ENCODE data around the gene SMAP1. TPM values are rescaled to one million over a fixed set of nuclear protein-coding genes. Genes with fewer than 3 reads are reported as not detected.
"Not testable (repeated sequence)": the region's sequence is repeated elsewhere in the genome, so short reads cannot be mapped to it uniquely, and the experiment has no call there.

The SMAP1 gene
- total RNA-seq, 2 donors from 2014 or later, result 35.7 to 38.7 TPM

DNA sequence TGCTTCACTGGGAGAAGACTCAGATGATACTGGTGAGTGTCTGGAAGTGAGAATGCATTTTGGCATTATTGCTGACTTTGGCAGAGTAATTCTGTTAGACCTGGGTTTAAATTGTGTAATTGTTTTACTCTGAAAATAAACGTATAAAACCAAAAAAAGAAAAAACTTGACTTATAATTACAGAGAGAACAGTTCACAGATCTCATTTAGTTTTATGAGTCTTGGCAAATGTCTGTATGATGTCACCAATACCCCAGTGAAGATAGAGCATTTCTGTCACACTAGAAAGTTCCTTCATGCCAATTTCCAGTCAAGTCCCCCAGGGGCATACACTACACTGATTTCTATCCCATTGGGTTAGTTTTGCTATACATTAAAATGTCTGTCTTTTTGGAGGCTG, 67.3 kb downstream of the SMAP1 start:
- Mint-ChIP-seq H3K4me1 (peaks cover 10% of the 10 kb centered on the region), H3K36me3 (ENCODE audit: low read depth) (peaks cover 2% of the 10 kb centered on the region), H3K27ac (no peak overlapping the region), H3K4me3 (no peak overlapping the region), H3K27me3 (no peaks in the 10 kb centered on the region)
- DNase-seq (no peak), ATAC-seq (no peak)
- H3K9me3 ChIP-seq (ENCODE audit: control insufficient read depth, low read length, poor library complexity, severe bottlenecking), result no peaks in the 10 kb centered on the region

DNA sequence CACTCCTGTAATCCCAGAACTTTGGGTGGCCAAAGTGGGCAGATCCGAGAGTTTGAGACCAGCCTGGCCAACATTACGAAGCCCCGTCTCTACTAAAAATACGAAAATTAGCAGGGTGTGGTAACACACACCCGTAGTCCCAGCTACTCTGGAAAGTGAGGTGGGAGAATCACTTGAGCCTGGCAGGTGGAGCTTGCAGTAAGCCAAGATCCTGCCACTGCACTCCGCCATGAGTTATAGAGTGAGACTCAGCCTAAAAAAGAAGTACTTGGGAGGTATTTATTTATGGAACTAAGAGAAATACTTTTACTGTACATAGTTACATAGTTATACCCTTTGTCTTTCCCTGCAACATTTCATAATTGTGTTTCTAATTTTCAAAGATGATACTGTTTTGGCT, 67.8 kb downstream of the SMAP1 start:
- Mint-ChIP-seq H3K27me3 (no peaks in the 10 kb centered on the region), H3K4me3 (no peak overlapping the region), H3K27ac (no peak overlapping the region), H3K36me3 (ENCODE audit: low read depth) (peaks cover 2% of the 10 kb centered on the region), H3K4me1 (peaks cover 7% of the 10 kb centered on the region)
- no peak for ATAC-seq
- no peak for DNase-seq
- no peaks in the 10 kb centered on the region for H3K9me3 ChIP-seq (ENCODE audit: control insufficient read depth, low read length, poor library complexity, severe bottlenecking)

DNA sequence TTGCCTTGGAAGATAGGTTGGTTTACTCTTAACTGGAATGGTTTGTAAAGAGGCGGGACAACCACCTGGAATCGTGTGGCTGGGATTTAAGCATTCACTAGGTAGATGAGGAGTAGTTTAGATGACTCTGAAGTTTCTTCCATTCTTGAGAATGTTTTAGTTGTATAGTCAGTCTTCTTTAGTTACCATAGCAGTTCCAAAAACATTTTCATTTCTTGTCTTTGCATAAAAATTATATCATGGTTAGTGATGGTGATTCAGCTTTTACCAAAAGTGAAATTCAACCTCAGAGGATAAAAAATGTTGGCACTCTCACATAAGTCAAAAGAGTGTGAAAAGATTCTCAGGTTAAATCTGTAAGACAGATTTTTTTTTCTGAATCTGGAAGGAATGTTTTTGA, 70.3 kb downstream of the SMAP1 start:
- no peaks in the 10 kb centered on the region for H3K27me3 Mint-ChIP-seq
- H3K4me3 Mint-ChIP-seq, result no peak overlapping the region
- H3K4me1 Mint-ChIP-seq, result peaks cover 6% of the 10 kb centered on the region
- no peak for DNase-seq
- H3K9me3 ChIP-seq (ENCODE audit: control insufficient read depth, low read length, poor library complexity, severe bottlenecking), result no peaks in the 10 kb centered on the region
- H3K27ac Mint-ChIP-seq, result no peak overlapping the region
- H3K36me3 Mint-ChIP-seq (ENCODE audit: low read depth), result peaks cover 6% of the 10 kb centered on the region
- ATAC-seq, result no peak

DNA sequence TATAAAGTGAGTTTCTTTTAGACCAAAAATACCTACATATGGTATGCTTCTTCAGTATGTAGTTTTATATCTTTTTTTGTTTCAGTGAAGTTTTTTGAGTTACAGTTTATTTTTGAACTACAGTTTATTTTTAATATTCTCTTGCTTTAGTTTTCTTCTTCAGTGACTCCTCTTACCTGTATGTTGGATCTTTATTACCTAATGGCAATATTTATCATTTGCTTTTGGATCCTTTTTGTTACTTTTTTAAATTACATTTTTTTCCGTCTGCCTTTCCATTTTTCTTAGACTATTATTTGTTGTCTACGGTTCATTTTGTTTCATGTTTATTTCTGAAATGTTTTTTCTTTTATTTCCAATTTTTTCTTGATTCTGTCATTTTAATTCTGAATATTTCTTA, 71.9 kb downstream of the SMAP1 start:
- H3K36me3 Mint-ChIP-seq (ENCODE audit: low read depth), result peaks cover 8% of the 10 kb centered on the region
- no peaks in the 10 kb centered on the region for H3K9me3 ChIP-seq (ENCODE audit: control insufficient read depth, low read length, poor library complexity, severe bottlenecking)
- no peaks in the 10 kb centered on the region for H3K27me3 Mint-ChIP-seq
- no peak overlapping the region for H3K4me3 Mint-ChIP-seq
- DNase-seq (no peak), ATAC-seq (no peak)
- peaks cover 3% of the 10 kb centered on the region for H3K4me1 Mint-ChIP-seq
- H3K27ac Mint-ChIP-seq, result no peak overlapping the region

DNA sequence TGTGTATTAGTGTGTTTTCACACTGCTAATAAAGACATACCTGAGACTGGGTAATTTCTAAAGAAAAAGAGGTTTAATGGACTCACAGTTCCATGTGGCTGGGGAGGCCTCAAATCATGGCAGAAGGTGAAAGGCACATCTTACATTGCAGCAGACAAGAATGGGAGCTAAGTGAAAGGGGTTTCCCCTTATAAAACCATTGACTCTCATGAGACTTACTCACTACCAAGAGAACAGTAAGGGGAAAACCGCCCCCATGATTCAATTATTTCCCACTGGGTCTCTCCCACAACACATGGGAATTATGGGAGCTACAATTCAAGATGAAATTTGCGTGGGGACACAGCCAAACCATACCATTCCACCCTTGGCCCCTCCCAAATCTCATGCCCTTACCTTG, 73.1 kb downstream of the SMAP1 start:
- H3K27me3 Mint-ChIP-seq; H3K27ac Mint-ChIP-seq; H3K36me3 Mint-ChIP-seq (ENCODE audit: low read depth); H3K4me3 Mint-ChIP-seq; H3K4me1 Mint-ChIP-seq; H3K9me3 ChIP-seq (ENCODE audit: control insufficient read depth, low read length, poor library complexity, severe bottlenecking); ATAC-seq; DNase-seq: not testable (repeated sequence)

DNA sequence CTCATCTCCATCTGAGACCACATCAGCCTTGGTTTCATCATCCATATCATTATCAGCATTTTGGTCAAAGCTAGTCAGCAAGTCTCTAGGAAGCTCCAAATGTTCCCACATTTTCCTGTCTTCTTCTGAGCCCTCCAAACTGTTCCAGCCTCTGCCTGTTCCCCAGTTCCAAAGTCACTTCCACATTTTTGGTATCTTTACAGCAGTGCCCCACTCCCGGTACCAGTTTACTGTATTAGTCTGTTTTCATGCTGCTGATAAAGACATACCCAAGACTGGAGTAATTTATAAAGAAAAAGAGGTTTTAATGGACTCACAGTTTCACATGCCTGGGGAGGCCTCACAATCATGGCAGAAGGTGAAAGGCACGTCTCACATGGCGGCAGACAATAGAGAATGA, 74.8 kb downstream of the SMAP1 start:
- H3K4me1 Mint-ChIP-seq; H3K27ac Mint-ChIP-seq; H3K4me3 Mint-ChIP-seq; H3K27me3 Mint-ChIP-seq; DNase-seq; H3K9me3 ChIP-seq (ENCODE audit: control insufficient read depth, low read length, poor library complexity, severe bottlenecking); ATAC-seq: not testable (repeated sequence)
- peaks cover 10% of the 10 kb centered on the region for H3K36me3 Mint-ChIP-seq (ENCODE audit: low read depth)

DNA sequence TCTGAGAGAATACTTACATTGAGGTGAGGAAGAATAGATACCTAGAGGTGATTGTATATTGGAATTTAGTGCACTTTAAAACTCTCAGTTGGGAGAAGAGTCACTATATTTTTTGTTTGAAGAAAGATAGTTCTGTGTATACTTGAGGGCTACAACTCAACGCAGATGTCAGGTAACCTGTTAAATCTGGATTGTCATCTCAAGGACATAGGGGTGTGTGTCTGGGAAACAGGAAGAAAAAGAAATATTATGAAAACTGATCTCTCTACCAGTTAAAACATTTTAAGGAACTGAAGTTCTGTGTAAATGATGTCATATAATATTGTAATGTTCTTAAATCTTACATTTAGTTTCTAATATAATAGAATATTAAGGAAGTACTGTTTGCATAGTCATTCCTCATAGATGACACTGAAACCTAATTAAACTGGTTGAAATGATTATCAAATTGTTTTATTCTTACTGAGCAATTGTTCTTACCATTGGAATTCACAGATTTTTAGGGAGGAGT, 86.2 kb downstream of the SMAP1 start:
- ATAC-seq, result no peak

DNA sequence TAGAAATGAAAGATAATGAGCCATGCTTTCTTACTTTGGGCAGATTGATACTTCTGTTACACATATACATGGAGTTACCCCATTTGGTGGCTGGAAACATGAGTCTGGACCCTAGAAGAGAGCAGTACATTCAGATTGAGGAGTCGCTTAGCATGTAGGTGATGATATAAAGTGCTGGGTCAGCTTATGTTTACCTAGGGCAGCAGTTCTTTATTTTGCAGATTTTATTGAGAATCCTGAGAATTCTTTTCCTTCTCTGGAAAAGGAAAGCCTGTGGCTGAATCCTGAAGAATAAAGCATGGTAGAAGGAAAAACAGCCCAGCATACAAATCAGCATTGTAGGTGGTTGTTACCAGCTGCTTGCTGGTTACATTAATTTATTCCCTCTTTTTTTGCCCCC, 91.2 kb downstream of the SMAP1 start:
- ATAC-seq, result no peak
- H3K27me3 Mint-ChIP-seq, result no peaks in the 10 kb centered on the region
- no peaks in the 10 kb centered on the region for H3K9me3 ChIP-seq (ENCODE audit: control insufficient read depth, low read length, poor library complexity, severe bottlenecking)
- peaks cover 5% of the 10 kb centered on the region for H3K4me1 Mint-ChIP-seq
- no peak for DNase-seq
- H3K27ac Mint-ChIP-seq, result no peak overlapping the region
- peaks cover 8% of the 10 kb centered on the region for H3K36me3 Mint-ChIP-seq (ENCODE audit: low read depth)
- no peak overlapping the region for H3K4me3 Mint-ChIP-seq

More for the DNA sequence above, 86.2 kb downstream of the SMAP1 start:
- Mint-ChIP-seq H3K27me3 (no peaks in the 10 kb centered on the region), H3K4me1 (peaks cover 18% of the 10 kb centered on the region), H3K27ac (no peak overlapping the region), H3K36me3 (ENCODE audit: low read depth) (peaks cover 10% of the 10 kb centered on the region), H3K4me3 (no peak overlapping the region)
- no peak for DNase-seq
- no peaks in the 10 kb centered on the region for H3K9me3 ChIP-seq (ENCODE audit: control insufficient read depth, low read length, poor library complexity, severe bottlenecking)

DNA sequence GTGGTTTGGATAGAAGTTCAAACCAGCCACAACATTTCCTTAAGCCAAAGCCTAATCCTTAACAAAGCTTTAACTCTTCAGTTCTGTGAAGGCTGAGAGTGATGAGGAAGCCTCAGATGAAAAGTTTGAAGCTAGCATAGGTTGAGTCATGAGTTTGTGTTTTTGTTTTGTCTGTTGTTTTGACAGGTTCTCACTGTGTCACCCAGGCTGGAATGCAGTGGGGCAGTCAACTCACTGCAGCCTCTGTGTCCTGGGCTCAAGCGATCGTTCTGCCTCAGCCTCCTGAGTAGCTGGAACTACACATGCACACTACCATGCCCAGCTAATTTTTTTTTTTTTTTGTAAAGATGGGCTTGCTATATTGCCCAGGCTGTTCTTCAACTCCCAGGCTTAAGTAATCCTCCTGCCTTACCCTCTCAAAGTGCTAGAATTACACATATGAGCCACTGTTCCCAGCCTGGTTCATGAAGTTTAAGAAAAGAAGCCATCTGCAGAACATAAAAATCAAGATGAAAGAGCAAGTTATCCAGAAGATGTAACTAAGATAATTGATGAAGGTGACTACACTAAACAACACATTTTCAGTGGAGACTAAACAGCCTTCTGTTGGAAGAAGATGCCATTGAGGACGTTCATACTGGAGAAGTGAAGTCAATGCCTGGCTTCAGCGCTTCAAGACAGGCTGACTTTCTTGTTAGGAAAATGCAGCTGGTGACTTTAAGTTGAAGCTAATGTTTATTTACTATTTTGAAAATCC, 96.2 kb downstream of the SMAP1 start:
- no peak overlapping the region for H3K4me3 Mint-ChIP-seq
- H3K27ac Mint-ChIP-seq, result no peak overlapping the region
- H3K27me3 Mint-ChIP-seq, result no peaks in the 10 kb centered on the region
- peaks cover 7% of the 10 kb centered on the region for H3K36me3 Mint-ChIP-seq (ENCODE audit: low read depth)
- ATAC-seq, result no peak
- peaks cover 2% of the 10 kb centered on the region for H3K4me1 Mint-ChIP-seq
- DNase-seq, result no peak
- H3K9me3 ChIP-seq (ENCODE audit: control insufficient read depth, low read length, poor library complexity, severe bottlenecking), result no peaks in the 10 kb centered on the region

DNA sequence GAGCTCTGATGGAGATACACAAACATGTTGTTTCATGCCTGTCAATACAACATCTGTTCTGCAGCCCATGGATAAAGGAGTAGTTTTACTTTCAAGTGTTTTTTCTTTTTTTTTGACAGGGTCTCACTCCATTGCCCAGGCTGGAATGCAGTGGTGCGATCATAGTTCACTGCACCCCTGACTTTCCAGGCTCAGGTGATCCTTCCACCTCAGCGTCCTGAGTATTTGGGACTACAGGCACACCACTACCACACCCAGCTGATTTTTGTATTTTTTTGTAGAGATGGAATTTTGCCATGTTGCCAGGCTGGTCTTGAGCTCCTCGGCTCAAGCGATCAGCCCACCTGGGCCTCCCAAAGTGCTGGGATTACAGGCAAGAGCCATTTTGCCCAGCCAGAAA, 97.0 kb downstream of the SMAP1 start:
- Mint-ChIP-seq H3K36me3 (ENCODE audit: low read depth) (peaks cover 7% of the 10 kb centered on the region), H3K4me1 (peaks cover 2% of the 10 kb centered on the region)

DNA sequence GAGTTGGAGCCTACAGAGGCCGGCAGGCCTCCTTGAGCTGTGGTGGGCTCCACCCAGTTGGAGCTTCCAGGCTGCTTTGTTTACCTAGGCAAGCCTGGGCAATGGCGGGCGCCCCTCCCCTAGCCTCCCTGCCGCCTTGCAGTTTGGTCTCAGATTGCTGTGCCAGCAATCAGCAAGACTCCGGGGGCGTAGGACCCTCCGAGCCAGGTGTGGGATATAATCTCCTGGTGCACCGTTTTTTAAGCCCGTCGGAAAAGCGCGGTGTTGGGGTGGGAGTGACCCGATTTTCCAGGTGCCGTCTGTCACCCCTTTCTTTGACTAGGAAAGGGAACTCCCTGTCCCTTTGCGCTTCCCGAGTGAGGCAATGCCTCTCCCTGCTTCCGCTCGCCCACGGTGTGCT, 103.7 kb downstream of the SMAP1 start:
- not testable (repeated sequence) for H3K4me1 Mint-ChIP-seq; H3K4me3 Mint-ChIP-seq; DNase-seq; H3K9me3 ChIP-seq (ENCODE audit: control insufficient read depth, low read length, poor library complexity, severe bottlenecking); H3K27me3 Mint-ChIP-seq; H3K27ac Mint-ChIP-seq; ATAC-seq
- H3K36me3 Mint-ChIP-seq (ENCODE audit: low read depth), result peaks cover 11% of the 10 kb centered on the region

More for the DNA sequence above, 97.0 kb downstream of the SMAP1 start:
- ATAC-seq (no peak), DNase-seq (no peak)
- H3K4me3 Mint-ChIP-seq, result no peak overlapping the region
- no peak overlapping the region for H3K27ac Mint-ChIP-seq
- H3K27me3 Mint-ChIP-seq, result no peaks in the 10 kb centered on the region
- no peaks in the 10 kb centered on the region for H3K9me3 ChIP-seq (ENCODE audit: control insufficient read depth, low read length, poor library complexity, severe bottlenecking)

DNA sequence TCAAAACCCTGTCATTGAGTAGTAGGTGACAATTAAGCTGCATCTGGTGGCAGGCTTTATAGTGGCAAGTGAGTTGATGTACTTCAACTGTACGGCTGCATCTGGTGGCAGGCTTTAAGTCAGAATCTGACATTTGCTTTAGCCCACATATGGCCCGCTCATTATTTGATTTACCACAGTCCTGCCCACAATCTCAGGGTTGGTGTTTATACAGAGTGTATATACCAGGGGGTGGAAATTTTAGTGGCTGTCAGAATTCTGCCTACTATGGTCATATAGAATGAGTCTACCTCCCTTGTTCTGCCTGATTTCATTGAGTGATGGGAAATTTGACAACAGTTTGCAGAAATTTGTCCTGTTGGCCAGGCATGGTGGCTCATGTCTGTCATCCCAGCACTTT, 112.3 kb downstream of the SMAP1 start:
- Mint-ChIP-seq H3K27ac (no peak overlapping the region), H3K4me3 (no peak overlapping the region), H3K27me3 (no peaks in the 10 kb centered on the region), H3K36me3 (ENCODE audit: low read depth) (peaks cover 11% of the 10 kb centered on the region), H3K4me1 (peaks cover 8% of the 10 kb centered on the region)
- ATAC-seq (no peak), DNase-seq (no peak)
- no peaks in the 10 kb centered on the region for H3K9me3 ChIP-seq (ENCODE audit: control insufficient read depth, low read length, poor library complexity, severe bottlenecking)

DNA sequence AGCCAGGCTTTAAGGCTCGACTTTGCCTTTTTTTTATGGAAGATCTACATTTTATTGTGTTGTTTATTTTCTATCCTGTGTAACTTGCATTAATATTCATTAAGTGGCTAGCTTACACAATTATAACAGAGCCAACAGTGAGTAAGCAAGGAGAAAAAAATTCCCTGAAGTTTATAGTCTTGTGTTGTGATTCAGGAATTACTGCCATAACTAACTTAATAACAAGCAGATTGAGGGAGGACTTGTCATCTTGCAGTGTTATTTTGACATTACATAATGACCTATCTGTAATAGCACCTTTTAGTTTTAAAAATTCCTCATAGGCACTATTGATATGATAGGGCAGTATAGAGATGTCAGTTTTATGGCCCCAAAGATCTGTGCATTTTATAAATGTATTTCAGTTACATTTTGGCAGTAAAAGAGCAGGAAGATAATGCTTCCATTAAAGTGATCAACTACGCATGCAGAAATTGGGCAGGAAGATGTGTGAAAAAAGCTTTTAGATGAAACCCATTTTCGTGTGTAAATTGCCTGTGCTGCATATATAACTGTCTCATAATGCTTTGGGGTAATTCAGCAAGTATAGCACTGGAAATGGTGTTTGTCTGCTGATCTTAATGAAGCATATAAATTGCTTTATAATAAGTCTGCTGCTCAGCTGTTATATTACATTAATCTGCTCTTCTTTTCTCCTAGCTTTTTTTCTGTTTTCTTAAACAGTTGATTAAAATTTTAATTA, 123.0 kb downstream of the SMAP1 start:
- no peak for DNase-seq

More for the DNA sequence above, 123.0 kb downstream of the SMAP1 start:
- ATAC-seq, result no peak
- H3K4me3 Mint-ChIP-seq, result no peak overlapping the region
- H3K27ac Mint-ChIP-seq, result no peak overlapping the region
- peaks cover 2% of the 10 kb centered on the region for H3K4me1 Mint-ChIP-seq
- no peaks in the 10 kb centered on the region for H3K9me3 ChIP-seq (ENCODE audit: control insufficient read depth, low read length, poor library complexity, severe bottlenecking)
- no peaks in the 10 kb centered on the region for H3K27me3 Mint-ChIP-seq
- H3K36me3 Mint-ChIP-seq (ENCODE audit: low read depth), result peaks cover 6% of the 10 kb centered on the region
